BJ (cell line): ENCODE measurements around the gene HCN4. TPM values are rescaled to one million over a fixed set of nuclear protein-coding genes. Genes with fewer than 3 reads are reported as not detected.

ENCODE experiments used
- CTCF ChIA-PET: fragments of 350-600 bp; formaldehyde crosslinking; extraction: SDS; loops from one replicate; lab custom pipeline; 2021; ENCODE audit warnings: antibody characterized with exemption, inconsistent platforms; lab: Yijun Ruan, JAX
- POLR2A ChIA-PET: fragments of 300-600 bp; sonication (Branson Sonifier 250); formaldehyde crosslinking; extraction: SDS; loops from one replicate; lab custom pipeline; 2021; ENCODE audit warnings: antibody characterized with exemption; lab: Charles Lee
- DNase-seq: peaks from one replicate; pipeline ENCODE4 v3.0.0-alpha.2; 2011; ENCODE audit warnings: low read depth
- H3K27me3 ChIP-seq: 2 replicates; pipeline ENCODE4 v1.6.0; 2011; ENCODE audit warnings: low read length; ENCODE audit not compliant: control insufficient read depth, insufficient read depth
- H3K36me3 ChIP-seq: 2 replicates; pipeline ENCODE4 v1.5.1; 2011; ENCODE audit warnings: low read length; ENCODE audit not compliant: control insufficient read depth, insufficient read depth
- H3K4me3 ChIP-seq: 2 replicates; pipeline ENCODE4 v1.5.1; 2011; ENCODE audit warnings: low read depth, mild to moderate bottlenecking, control low read depth, low read length
- CTCF ChIP-seq: IDR thresholded peaks from 2 replicates; pipeline ENCODE4 v1.5.1; 2011; ENCODE audit warnings: low read depth, mild to moderate bottlenecking, control low read depth, inconsistent platforms, low read length, moderate library complexity; ENCODE audit not compliant: insufficient read depth
- polyA plus RNA-seq: library from polyadenylated mRNA; depleted of rRNA; stranded (reverse); fragments of >200 nt; gene quantifications from 2 replicates; pipeline ENCODE4 v1.2.3, GENCODE V29; 2011

The HCN4 gene
- polyA plus RNA-seq, 1 experiment = not detected

- no peaks in the 10 kb centered on the region for H3K36me3 ChIP-seq
- ChIA-PET CTCF (no interaction called here), POLR2A (no interaction called here)
- no peaks in the 10 kb centered on the region for H3K27me3 ChIP-seq
- no peak overlapping the region for H3K4me3 ChIP-seq
- no peak for DNase-seq
- no peak for TF ChIP-seq CTCF
Measured at GRCh38 chr15:73335471-73335870, 33.3 kb downstream of the HCN4 start.

- ChIA-PET CTCF (no interaction called here), POLR2A (no interaction called here)
Measured at GRCh38 chr15:73335026-73335425, 33.7 kb downstream of the HCN4 start.

GRCh38 chr15:73334086-73334485 is 34.7 kb downstream of the HCN4 start:
- no peak for DNase-seq

More at GRCh38 chr15:73335026-73335425, 33.7 kb downstream of the HCN4 start:
- TF ChIP-seq CTCF = no peak
- no peak for DNase-seq
- no peaks in the 10 kb centered on the region for H3K27me3 ChIP-seq
- no peaks in the 10 kb centered on the region for H3K36me3 ChIP-seq
- no peak overlapping the region for H3K4me3 ChIP-seq

GRCh38 chr15:73333001-73333400 is 35.8 kb downstream of the HCN4 start:
- H3K36me3 ChIP-seq = no peaks in the 10 kb centered on the region
- no peak overlapping the region for H3K4me3 ChIP-seq
- no peaks in the 10 kb centered on the region for H3K27me3 ChIP-seq
- no peak for TF ChIP-seq CTCF
- POLR2A ChIA-PET = no interaction called here
- DNase-seq = no peak
- CTCF ChIA-PET = interaction anchor here (0.6 kb wide), 1 partner anchor 67 kb away, joined by 3 read pairs; no protein-coding TSS in a partner anchor

More at GRCh38 chr15:73334086-73334485, 34.7 kb downstream of the HCN4 start:
- H3K4me3 ChIP-seq = no peak overlapping the region
- ChIA-PET CTCF (no interaction called here), POLR2A (no interaction called here)
- H3K36me3 ChIP-seq = no peaks in the 10 kb centered on the region
- TF ChIP-seq CTCF = no peak
- H3K27me3 ChIP-seq = no peaks in the 10 kb centered on the region

GRCh38 chr15:73331991-73332925 is 36.5 kb downstream of the HCN4 start:
- POLR2A ChIA-PET = no interaction called here
- DNase-seq = no peak
- TF ChIP-seq CTCF = no peak
- no peaks in the 10 kb centered on the region for H3K36me3 ChIP-seq
- H3K4me3 ChIP-seq = no peak overlapping the region
- CTCF ChIA-PET = interaction anchor here (1.0 kb wide), 1 partner anchor 367 kb away, joined by 3 read pairs; no protein-coding TSS in a partner anchor
- no peaks in the 10 kb centered on the region for H3K27me3 ChIP-seq
